ENCODE results near the gene KLF6. TPM values are rescaled to one million over a fixed set of nuclear protein-coding genes. Genes with fewer than 3 reads are reported as not detected.

KLF6 gene
- total RNA-seq = 1,000 to 10,000 TPM; 1,044 to 1,768 (median 1,056) TPM
- total RNA-seq (2013) = 597 TPM

DNA sequence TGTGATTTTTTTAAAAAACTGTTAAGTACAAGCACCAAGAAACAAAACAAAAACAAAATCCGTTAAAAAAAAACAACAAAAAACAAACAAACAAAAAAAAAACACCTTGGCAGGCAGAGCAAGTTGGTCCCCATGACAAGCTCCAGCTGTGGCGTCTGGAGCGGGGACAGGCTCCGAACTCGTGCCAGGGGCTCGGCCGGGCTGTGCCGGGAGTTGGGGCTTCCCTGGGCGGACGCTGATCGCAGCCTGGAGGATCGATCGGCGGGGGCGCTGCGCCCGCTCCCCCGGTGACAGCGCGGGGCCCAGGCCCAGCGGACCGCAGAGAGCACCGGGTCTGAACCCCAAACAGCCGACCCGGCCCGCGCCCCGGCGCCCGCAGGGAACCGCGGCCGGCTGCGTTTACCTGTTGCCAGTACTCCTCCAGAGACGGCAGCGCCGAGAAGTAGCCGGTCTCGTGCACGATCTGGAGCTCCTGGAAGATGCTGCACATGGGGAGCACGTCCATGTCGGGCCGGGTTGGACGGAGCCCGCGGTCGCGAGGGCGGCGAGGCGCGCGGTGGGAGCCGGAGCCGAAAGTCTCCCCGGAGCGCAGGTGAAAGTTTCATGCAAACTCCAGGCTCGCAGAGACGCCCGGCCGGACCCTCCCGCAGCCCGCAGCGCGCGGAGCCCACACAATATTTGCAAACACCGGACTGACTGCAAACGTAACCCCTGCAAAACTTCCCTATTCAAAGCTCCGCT, at the start of gene KLF6:
KLF6 (minus strand) TSS at position 700 of the 741 bp plus-strand sequence; CDS start at position 505, 195 bp downstream.
- H3K4me1 ChIP-seq (ENCODE audit: control insufficient read depth, insufficient read depth, low read length) = peaks cover 28% of the 10 kb centered on the region
- Mint-ChIP-seq H3K4me1 (peaks cover 56 to 63% of the 10 kb centered on the region in 2 donors), H3K27me3 (ENCODE audit: low read depth in 2 of 2) (peaks cover 0 to 8% of the 10 kb centered on the region in 2 donors), H3K9me3 (no peaks in the 10 kb centered on the region), H3K4me3 (peak within 1 kb of the TSS; percentile 99), H3K36me3 (peaks cover 44% of the 10 kb centered on the region), H3K27ac (peak within 1 kb of the TSS; percentile 100)
- DNase-seq (peak in 1 of 2 donors; percentile 67), ATAC-seq (peak in 1 of 3 donors; percentile 0)
- peaks cover 24% of the 10 kb centered on the region for H3K36me3 ChIP-seq (ENCODE audit: control insufficient read depth, insufficient read depth, low read length)
- under 1% methylated on average over 67 of the region's 69 CpGs for WGBS (ENCODE audit: insufficient coverage)
- H3K4me3 ChIP-seq (ENCODE audit: low read length) = peak within 1 kb of the TSS; percentile 86
- H3K27ac ChIP-seq (ENCODE audit: low read length) = peak within 1 kb of the TSS; percentile 93
- TF ChIP-seq, protein P1, sequence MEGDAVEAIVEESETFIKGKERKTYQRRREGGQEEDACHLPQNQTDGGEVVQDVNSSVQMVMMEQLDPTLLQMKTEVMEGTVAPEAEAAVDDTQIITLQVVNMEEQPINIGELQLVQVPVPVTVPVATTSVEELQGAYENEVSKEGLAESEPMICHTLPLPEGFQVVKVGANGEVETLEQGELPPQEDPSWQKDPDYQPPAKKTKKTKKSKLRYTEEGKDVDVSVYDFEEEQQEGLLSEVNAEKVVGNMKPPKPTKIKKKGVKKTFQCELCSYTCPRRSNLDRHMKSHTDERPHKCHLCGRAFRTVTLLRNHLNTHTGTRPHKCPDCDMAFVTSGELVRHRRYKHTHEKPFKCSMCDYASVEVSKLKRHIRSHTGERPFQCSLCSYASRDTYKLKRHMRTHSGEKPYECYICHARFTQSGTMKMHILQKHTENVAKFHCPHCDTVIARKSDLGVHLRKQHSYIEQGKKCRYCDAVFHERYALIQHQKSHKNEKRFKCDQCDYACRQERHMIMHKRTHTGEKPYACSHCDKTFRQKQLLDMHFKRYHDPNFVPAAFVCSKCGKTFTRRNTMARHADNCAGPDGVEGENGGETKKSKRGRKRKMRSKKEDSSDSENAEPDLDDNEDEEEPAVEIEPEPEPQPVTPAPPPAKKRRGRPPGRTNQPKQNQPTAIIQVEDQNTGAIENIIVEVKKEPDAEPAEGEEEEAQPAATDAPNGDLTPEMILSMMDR (IDR thresholded peaks at IDR 0.05) = no peak
- intact Hi-C loops (cut with micrococcal nuclease) = loop anchor here (1.0 to 2.0 kb wide), 2 partner anchors 20 to 90 kb away; no protein-coding TSS in a partner anchor
- no peaks in the 10 kb centered on the region for H3K9me3 ChIP-seq (ENCODE audit: control insufficient read depth, insufficient read depth, low read length)
- no peaks in the 10 kb centered on the region for H3K27me3 ChIP-seq (ENCODE audit: control insufficient read depth, insufficient read depth, low read length)

DNA sequence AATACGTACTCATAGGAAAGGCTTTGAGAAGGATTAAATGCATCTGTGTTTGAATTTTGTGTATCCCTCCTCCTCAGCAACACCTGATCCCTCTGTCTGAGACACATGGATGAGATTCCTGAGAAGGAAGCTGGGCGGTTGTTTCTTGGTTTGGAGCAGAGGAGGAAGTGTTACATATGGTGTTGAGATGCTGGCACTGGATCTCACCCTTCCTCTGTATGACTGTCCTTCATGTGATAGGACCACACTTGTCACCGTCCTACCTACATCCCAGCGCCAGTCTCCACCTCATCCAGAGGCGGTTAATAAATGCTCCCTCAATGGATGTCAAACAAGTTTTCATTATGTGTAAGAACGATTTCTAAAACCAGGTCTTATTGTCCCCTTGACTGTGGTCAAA, 49.4 kb upstream of the KLF6 start:
- Mint-ChIP-seq H3K9me3 (no peaks in the 10 kb centered on the region), H3K36me3 (no peaks in the 10 kb centered on the region), H3K27me3 (ENCODE audit: low read depth in 2 of 2) (no peaks in the 10 kb centered on the region), H3K4me1 (peaks cover 13 to 21% of the 10 kb centered on the region in 2 donors), H3K27ac (peak overlapping the region in 1 of 2 donors; percentile 27), H3K4me3 (no peak overlapping the region)
- DNase-seq (no peak), ATAC-seq (no peak)
- 98% methylated on average over 5 of the region's 6 CpGs for WGBS (ENCODE audit: insufficient coverage)
- H3K9me3 ChIP-seq (ENCODE audit: control insufficient read depth, insufficient read depth, low read length) = no peaks in the 10 kb centered on the region
- no peaks in the 10 kb centered on the region for H3K36me3 ChIP-seq (ENCODE audit: control insufficient read depth, insufficient read depth, low read length)
- TF ChIP-seq, protein P1 (IDR thresholded peaks at IDR 0.05) = no peak
- intact Hi-C loops (cut with micrococcal nuclease) = no loop called here
- peaks cover 6% of the 10 kb centered on the region for H3K4me1 ChIP-seq (ENCODE audit: control insufficient read depth, insufficient read depth, low read length)
- no peak overlapping the region for H3K27ac ChIP-seq (ENCODE audit: low read length)
- no peaks in the 10 kb centered on the region for H3K27me3 ChIP-seq (ENCODE audit: control insufficient read depth, insufficient read depth, low read length)
- no peak overlapping the region for H3K4me3 ChIP-seq (ENCODE audit: low read length)

GRCh38 chr10:3833046-3833445, 48.0 kb upstream of the KLF6 start:
- H3K36me3 ChIP-seq (ENCODE audit: control insufficient read depth, insufficient read depth, low read length) = no peaks in the 10 kb centered on the region
- TF ChIP-seq, protein P1 (IDR thresholded peaks at IDR 0.05) = no peak
- ATAC-seq (no peak), DNase-seq (no peak)
- WGBS (ENCODE audit: insufficient coverage) = 94% methylated on average over 6 of the region's 6 CpGs
- intact Hi-C loops (cut with micrococcal nuclease) = no loop called here
- H3K4me3 ChIP-seq (ENCODE audit: low read length) = no peak overlapping the region
- H3K36me3 Mint-ChIP-seq = no peaks in the 10 kb centered on the region
- peaks cover 12% of the 10 kb centered on the region for H3K4me1 ChIP-seq (ENCODE audit: control insufficient read depth, insufficient read depth, low read length)
- H3K4me1 Mint-ChIP-seq = peaks cover 26 to 35% of the 10 kb centered on the region in 2 donors
- H3K27ac ChIP-seq (ENCODE audit: low read length) = no peak overlapping the region
- no peak overlapping the region for H3K27ac Mint-ChIP-seq
- no peaks in the 10 kb centered on the region for H3K27me3 ChIP-seq (ENCODE audit: control insufficient read depth, insufficient read depth, low read length)
- no peaks in the 10 kb centered on the region for H3K9me3 ChIP-seq (ENCODE audit: control insufficient read depth, insufficient read depth, low read length)
- H3K27me3 Mint-ChIP-seq (ENCODE audit: low read depth in 2 of 2) = no peaks in the 10 kb centered on the region
- no peak overlapping the region for H3K4me3 Mint-ChIP-seq
- no peaks in the 10 kb centered on the region for H3K9me3 Mint-ChIP-seq

Measured in natural killer cell (primary cell).